Coronary artery (tissue), 2 donors: ENCODE data around the gene PIEZO1.
A peak's percentile ranks its signal among the peaks of the same experiment; 100 is the strongest.
"Not testable (repeated sequence)": the region's sequence is repeated elsewhere in the genome, so short reads cannot be mapped to it uniquely, and the experiment has no call there.

Experiments used
- DNase-seq: peaks from one replicate; pipeline ENCODE4 v3.0.0-alpha.2; 2017; ENCODE audit warnings: low spot score
- H3K27ac ChIP-seq, 2 donors: fragments of 200-600 bp; sonication (generic); one replicate each; pipeline ENCODE4 v1.5.1; 2016 to 2019
- H3K4me3 ChIP-seq: fragments of 200-600 bp; sonication (generic); 2 replicates; pipeline ENCODE4 v1.5.1; 2016; ENCODE audit warnings: mild to moderate bottlenecking, moderate library complexity
- TF ChIP-seq, protein P1 (sequence below): fragments of 200-600 bp; sonication (generic); IDR thresholded peaks from one replicate; pipeline ENCODE4 v1.5.1; 2019; ENCODE audit warnings: antibody characterized with exemption

PIEZO1 gene

GRCh38 chr16:88773812-88774291 lies 11.2 kb downstream of the PIEZO1 start:
- peak overlapping the region in 1 of 2 donors; percentile 76 for H3K27ac ChIP-seq
- H3K4me3 ChIP-seq, result no peak overlapping the region
- DNase-seq, result no peak
- TF ChIP-seq, protein P1, sequence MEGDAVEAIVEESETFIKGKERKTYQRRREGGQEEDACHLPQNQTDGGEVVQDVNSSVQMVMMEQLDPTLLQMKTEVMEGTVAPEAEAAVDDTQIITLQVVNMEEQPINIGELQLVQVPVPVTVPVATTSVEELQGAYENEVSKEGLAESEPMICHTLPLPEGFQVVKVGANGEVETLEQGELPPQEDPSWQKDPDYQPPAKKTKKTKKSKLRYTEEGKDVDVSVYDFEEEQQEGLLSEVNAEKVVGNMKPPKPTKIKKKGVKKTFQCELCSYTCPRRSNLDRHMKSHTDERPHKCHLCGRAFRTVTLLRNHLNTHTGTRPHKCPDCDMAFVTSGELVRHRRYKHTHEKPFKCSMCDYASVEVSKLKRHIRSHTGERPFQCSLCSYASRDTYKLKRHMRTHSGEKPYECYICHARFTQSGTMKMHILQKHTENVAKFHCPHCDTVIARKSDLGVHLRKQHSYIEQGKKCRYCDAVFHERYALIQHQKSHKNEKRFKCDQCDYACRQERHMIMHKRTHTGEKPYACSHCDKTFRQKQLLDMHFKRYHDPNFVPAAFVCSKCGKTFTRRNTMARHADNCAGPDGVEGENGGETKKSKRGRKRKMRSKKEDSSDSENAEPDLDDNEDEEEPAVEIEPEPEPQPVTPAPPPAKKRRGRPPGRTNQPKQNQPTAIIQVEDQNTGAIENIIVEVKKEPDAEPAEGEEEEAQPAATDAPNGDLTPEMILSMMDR, result no peak

GRCh38 chr16:88772871-88773811 lies 11.9 kb downstream of the PIEZO1 start:
- TF ChIP-seq, protein P1, result no peak
- Histone ChIP-seq H3K27ac (peak overlapping the region in 1 of 2 donors; percentile 76), H3K4me3 (no peak overlapping the region)
- DNase-seq, result no peak

DNA sequence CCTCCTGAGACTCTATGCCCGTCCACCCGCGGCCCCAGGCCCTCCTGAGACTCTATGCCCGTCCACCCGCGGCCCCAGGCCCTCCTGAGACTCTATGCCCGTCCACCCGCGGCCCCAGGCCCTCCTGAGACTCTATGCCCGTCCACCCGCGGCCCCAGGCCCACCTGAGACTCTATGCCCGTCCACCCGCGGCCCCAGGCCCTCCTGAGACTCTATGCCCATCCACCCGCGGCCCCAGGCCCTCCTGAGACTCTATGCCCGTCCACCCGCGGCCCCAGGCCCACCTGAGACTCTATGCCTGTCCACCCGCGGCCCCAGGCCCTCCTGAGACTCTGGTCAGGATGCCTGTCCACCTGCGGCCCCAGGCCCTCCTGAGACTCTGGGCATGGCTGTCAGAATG lies 13.2 kb downstream of the PIEZO1 start:
- not testable (repeated sequence) for DNase-seq, H3K4me3 ChIP-seq, H3K27ac ChIP-seq

GRCh38 chr16:88771294-88771772 lies 13.7 kb downstream of the PIEZO1 start:
- TF ChIP-seq, protein P1, result no peak
- no peak overlapping the region for H3K27ac ChIP-seq
- H3K4me3 ChIP-seq, result no peak overlapping the region
- DNase-seq, result no peak

DNA sequence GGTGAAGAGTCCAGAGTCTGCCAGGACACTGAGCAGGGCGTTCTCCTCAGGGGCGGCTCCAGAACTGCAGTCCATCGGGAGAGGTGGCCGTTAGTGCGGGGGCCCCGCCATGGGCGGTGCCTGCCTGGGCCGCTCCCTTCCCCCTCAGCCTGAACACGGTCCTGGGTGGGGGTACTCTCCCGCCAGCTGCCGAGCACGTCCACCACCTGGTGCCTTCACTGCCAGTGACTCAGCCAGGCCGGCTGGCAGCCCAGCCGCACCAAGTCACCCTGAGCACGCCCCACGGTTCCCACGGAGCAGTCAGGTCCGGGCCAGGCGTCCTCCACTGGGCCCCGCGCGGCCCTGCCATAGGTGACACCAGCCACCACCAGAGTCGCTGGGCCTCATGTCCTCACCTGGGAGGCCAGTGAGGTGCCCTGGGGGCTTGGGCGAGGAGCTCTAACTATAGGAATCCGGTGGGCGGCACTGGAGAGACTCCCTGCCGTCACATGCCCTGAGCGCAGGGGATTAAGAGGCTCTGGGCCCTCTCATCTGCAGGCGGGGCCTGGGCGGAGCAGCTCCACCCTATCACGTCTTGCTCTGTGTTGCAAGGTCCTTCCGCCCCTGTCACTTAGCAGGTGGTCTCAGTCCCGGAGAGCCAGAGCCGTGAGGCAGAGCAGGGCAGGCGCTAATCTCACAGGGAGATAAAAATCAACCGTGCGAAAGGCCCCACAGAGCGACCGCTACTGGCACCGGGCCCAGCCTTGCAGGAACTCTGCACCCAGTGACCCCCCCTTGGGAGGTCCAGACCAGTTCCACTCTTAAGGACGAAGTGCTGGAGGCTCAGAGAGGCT lies 14.3 kb downstream of the PIEZO1 start:
- no peak for DNase-seq
- Histone ChIP-seq H3K27ac (no peak overlapping the region), H3K4me3 (no peak overlapping the region)

GRCh38 chr16:88769617-88770460 lies 15.2 kb downstream of the PIEZO1 start:
- Histone ChIP-seq H3K27ac (no peak overlapping the region), H3K4me3 (no peak overlapping the region)
- TF ChIP-seq, protein P1, result no peak
- DNase-seq, result no peak

More for the DNA sequence above, 14.3 kb downstream of the PIEZO1 start:
- TF ChIP-seq, protein P1, result no peak
